ENCODE data around the gene CAMKMT. TPM values are rescaled to one million over a fixed set of nuclear protein-coding genes. Genes with fewer than 3 reads are reported as not detected.

CAMKMT gene
- total and polyA plus RNA-seq, 9 of the 15 experiments (the other 6 are each of a cell fraction or from before 2014, with no cell fraction given) = 1.6 to 15.3 (median 7.4) TPM

- TF ChIP-seq, protein P1, sequence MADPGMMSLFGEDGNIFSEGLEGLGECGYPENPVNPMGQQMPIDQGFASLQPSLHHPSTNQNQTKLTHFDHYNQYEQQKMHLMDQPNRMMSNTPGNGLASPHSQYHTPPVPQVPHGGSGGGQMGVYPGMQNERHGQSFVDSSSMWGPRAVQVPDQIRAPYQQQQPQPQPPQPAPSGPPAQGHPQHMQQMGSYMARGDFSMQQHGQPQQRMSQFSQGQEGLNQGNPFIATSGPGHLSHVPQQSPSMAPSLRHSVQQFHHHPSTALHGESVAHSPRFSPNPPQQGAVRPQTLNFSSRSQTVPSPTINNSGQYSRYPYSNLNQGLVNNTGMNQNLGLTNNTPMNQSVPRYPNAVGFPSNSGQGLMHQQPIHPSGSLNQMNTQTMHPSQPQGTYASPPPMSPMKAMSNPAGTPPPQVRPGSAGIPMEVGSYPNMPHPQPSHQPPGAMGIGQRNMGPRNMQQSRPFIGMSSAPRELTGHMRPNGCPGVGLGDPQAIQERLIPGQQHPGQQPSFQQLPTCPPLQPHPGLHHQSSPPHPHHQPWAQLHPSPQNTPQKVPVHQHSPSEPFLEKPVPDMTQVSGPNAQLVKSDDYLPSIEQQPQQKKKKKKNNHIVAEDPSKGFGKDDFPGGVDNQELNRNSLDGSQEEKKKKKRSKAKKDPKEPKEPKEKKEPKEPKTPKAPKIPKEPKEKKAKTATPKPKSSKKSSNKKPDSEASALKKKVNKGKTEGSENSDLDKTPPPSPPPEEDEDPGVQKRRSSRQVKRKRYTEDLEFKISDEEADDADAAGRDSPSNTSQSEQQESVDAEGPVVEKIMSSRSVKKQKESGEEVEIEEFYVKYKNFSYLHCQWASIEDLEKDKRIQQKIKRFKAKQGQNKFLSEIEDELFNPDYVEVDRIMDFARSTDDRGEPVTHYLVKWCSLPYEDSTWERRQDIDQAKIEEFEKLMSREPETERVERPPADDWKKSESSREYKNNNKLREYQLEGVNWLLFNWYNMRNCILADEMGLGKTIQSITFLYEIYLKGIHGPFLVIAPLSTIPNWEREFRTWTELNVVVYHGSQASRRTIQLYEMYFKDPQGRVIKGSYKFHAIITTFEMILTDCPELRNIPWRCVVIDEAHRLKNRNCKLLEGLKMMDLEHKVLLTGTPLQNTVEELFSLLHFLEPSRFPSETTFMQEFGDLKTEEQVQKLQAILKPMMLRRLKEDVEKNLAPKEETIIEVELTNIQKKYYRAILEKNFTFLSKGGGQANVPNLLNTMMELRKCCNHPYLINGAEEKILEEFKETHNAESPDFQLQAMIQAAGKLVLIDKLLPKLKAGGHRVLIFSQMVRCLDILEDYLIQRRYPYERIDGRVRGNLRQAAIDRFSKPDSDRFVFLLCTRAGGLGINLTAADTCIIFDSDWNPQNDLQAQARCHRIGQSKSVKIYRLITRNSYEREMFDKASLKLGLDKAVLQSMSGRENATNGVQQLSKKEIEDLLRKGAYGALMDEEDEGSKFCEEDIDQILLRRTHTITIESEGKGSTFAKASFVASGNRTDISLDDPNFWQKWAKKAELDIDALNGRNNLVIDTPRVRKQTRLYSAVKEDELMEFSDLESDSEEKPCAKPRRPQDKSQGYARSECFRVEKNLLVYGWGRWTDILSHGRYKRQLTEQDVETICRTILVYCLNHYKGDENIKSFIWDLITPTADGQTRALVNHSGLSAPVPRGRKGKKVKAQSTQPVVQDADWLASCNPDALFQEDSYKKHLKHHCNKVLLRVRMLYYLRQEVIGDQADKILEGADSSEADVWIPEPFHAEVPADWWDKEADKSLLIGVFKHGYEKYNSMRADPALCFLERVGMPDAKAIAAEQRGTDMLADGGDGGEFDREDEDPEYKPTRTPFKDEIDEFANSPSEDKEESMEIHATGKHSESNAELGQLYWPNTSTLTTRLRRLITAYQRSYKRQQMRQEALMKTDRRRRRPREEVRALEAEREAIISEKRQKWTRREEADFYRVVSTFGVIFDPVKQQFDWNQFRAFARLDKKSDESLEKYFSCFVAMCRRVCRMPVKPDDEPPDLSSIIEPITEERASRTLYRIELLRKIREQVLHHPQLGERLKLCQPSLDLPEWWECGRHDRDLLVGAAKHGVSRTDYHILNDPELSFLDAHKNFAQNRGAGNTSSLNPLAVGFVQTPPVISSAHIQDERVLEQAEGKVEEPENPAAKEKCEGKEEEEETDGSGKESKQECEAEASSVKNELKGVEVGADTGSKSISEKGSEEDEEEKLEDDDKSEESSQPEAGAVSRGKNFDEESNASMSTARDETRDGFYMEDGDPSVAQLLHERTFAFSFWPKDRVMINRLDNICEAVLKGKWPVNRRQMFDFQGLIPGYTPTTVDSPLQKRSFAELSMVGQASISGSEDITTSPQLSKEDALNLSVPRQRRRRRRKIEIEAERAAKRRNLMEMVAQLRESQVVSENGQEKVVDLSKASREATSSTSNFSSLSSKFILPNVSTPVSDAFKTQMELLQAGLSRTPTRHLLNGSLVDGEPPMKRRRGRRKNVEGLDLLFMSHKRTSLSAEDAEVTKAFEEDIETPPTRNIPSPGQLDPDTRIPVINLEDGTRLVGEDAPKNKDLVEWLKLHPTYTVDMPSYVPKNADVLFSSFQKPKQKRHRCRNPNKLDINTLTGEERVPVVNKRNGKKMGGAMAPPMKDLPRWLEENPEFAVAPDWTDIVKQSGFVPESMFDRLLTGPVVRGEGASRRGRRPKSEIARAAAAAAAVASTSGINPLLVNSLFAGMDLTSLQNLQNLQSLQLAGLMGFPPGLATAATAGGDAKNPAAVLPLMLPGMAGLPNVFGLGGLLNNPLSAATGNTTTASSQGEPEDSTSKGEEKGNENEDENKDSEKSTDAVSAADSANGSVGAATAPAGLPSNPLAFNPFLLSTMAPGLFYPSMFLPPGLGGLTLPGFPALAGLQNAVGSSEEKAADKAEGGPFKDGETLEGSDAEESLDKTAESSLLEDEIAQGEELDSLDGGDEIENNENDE (IDR thresholded peaks at IDR 0.05; ENCODE audit: low read depth, low read length) = no peak
- TF ChIP-seq SNIP1 (IDR thresholded peaks at IDR 0.05; ENCODE audit: low read depth) = no peak
- 0 out of 2 replicates have a peak, but pooled peaks have one; percentile 35 for TF ChIP-seq MTA2 (IDR thresholded peaks at IDR 0.05; ENCODE audit: low read depth)
- no peak for TF ChIP-seq KAT7 (CRISPR knock-in tag; IDR thresholded peaks at IDR 0.05; ENCODE audit: borderline replicate concordance)
- TF ChIP-seq TAF1 (IDR thresholded peaks at IDR 0.05; ENCODE audit: control insufficient read depth, extremely low read depth, insufficient read depth, low read length, severe bottlenecking) = no peak
- TF ChIP-seq RBM17 (IDR thresholded peaks at IDR 0.05; ENCODE audit: borderline replicate concordance, low read depth, low read length) = no peak
- TF ChIP-seq ZNF766 (CRISPR knock-in tag; conservative IDR thresholded peaks at IDR 0.05) = no peak
- TF ChIP-seq ARID2 (IDR thresholded peaks at IDR 0.05) = no peak
- no peak for TF ChIP-seq ZNF274 (IDR thresholded peaks at IDR 0.05; ENCODE audit: borderline replicate concordance, low read depth, low read length)
- no peak for TF ChIP-seq EHMT2 (IDR thresholded peaks at IDR 0.05)
- TF ChIP-seq, protein P2, sequence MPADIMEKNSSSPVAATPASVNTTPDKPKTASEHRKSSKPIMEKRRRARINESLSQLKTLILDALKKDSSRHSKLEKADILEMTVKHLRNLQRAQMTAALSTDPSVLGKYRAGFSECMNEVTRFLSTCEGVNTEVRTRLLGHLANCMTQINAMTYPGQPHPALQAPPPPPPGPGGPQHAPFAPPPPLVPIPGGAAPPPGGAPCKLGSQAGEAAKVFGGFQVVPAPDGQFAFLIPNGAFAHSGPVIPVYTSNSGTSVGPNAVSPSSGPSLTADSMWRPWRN (IDR thresholded peaks at IDR 0.05; ENCODE audit: low read depth) = no peak
- TF ChIP-seq HDAC1 (IDR thresholded peaks at IDR 0.05) = peak in 1 of 2 experiments; percentile 66; a peak in 2 of 4 replicates
- no peak for TF ChIP-seq ZNF354B (CRISPR knock-in tag; IDR thresholded peaks at IDR 0.05)
- TF ChIP-seq TCF3 (CRISPR knock-in tag; IDR thresholded peaks at IDR 0.05) = peak; percentile 72
- TF ChIP-seq, protein P3, sequence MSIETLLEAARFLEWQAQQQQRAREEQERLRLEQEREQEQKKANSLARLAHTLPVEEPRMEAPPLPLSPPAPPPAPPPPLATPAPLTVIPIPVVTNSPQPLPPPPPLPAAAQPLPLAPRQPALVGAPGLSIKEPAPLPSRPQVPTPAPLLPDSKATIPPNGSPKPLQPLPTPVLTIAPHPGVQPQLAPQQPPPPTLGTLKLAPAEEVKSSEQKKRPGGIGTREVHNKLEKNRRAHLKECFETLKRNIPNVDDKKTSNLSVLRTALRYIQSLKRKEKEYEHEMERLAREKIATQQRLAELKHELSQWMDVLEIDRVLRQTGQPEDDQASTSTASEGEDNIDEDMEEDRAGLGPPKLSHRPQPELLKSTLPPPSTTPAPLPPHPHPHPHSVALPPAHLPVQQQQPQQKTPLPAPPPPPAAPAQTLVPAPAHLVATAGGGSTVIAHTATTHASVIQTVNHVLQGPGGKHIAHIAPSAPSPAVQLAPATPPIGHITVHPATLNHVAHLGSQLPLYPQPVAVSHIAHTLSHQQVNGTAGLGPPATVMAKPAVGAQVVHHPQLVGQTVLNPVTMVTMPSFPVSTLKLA (conservative IDR thresholded peaks at IDR 0.05) = no peak
- TF ChIP-seq CC2D1A (IDR thresholded peaks at IDR 0.05) = peak; percentile 21; the same call in 1 of the 2 replicates
- no peak for TF ChIP-seq LEF1 (IDR thresholded peaks at IDR 0.05)
Observed at GRCh38 chr2:44542520-44542919, 180.8 kb downstream of the CAMKMT start (continued).
